MM.1S (cell line): Measurements from ENCODE around the gene DAAM2.

Experiments
- DNase-seq: peaks from one replicate; pipeline ENCODE4 v3.0.0-alpha.2; 2015
- H2AFZ ChIP-seq: fragments of 300-600 bp; sonication (generic); 2 replicates; pipeline ENCODE4 v1.6.0; 2016; ENCODE audit warnings: antibody characterized with exemption, low read length
- H3F3A ChIP-seq: fragments of 300-600 bp; sonication (generic); 2 replicates; pipeline ENCODE4 v1.6.1; 2016; ENCODE audit warnings: mild to moderate bottlenecking, antibody characterized with exemption, low read length, moderate library complexity, mixed read lengths; ENCODE audit not compliant: insufficient read depth
- H3K27ac ChIP-seq: fragments of 300-600 bp; sonication (generic); 2 replicates; pipeline ENCODE4 v1.5.1; 2016; ENCODE audit warnings: mild to moderate bottlenecking, low read length
- H3K27me3 ChIP-seq: fragments of 300-600 bp; sonication (generic); replicated peaks from 2 replicates; pipeline ENCODE4 v1.6.0; 2016; ENCODE audit warnings: low read length; ENCODE audit not compliant: insufficient read depth
- H3K36me3 ChIP-seq: fragments of 300-600 bp; sonication (generic); replicated peaks from 2 replicates; pipeline ENCODE4 v1.6.1; 2016; ENCODE audit warnings: mild to moderate bottlenecking, low read length, mixed read lengths; ENCODE audit not compliant: insufficient read depth
- H3K4me1 ChIP-seq: fragments of 300-600 bp; sonication (generic); 2 replicates; pipeline ENCODE4 v1.6.1; 2016; ENCODE audit warnings: low read length, mixed read lengths
- H3K4me2 ChIP-seq: fragments of 300-600 bp; sonication (generic); 2 replicates; pipeline ENCODE4 v1.6.0; 2016; ENCODE audit warnings: low read depth, low read length
- H3K4me3 ChIP-seq: fragments of 300-600 bp; sonication (generic); 2 replicates; pipeline ENCODE4 v1.5.1; 2016; ENCODE audit warnings: low read length, mixed read lengths
- H3K79me2 ChIP-seq: fragments of 300-600 bp; sonication (generic); 2 replicates; pipeline ENCODE4 v1.6.1; 2016; ENCODE audit warnings: mixed run types, low read length, mixed read lengths
- H3K9ac ChIP-seq: fragments of 300-600 bp; sonication (generic); 2 replicates; pipeline ENCODE4 v1.6.1; 2016; ENCODE audit warnings: low read length, mixed read lengths
- H3K9me2 ChIP-seq: fragments of 300-600 bp; sonication (generic); replicated peaks from 2 replicates; pipeline ENCODE4 v1.6.1; 2016; ENCODE audit warnings: mild to moderate bottlenecking, low read length, mixed read lengths; ENCODE audit not compliant: insufficient read depth
- H3K9me3 ChIP-seq: fragments of 300-600 bp; sonication (generic); replicated peaks from 2 replicates; pipeline ENCODE4 v1.6.1; 2016; ENCODE audit warnings: mild to moderate bottlenecking, low read length, mixed read lengths; ENCODE audit not compliant: insufficient read depth
- H4K20me1 ChIP-seq: fragments of 300-600 bp; sonication (generic); 2 replicates; pipeline ENCODE4 v1.6.1; 2016; ENCODE audit warnings: mild to moderate bottlenecking, low read length, moderate library complexity, mixed read lengths; ENCODE audit not compliant: insufficient read depth
- CTCF ChIP-seq: fragments of 300-600 bp; sonication (generic); IDR thresholded peaks from 2 replicates; pipeline ENCODE4 v1.5.1; 2016; ENCODE audit warnings: antibody characterized with exemption, low read length, mixed read lengths
- EZH2 ChIP-seq: fragments of 300-600 bp; sonication (generic); optimal IDR thresholded peaks from 2 replicates; pipeline ENCODE3; 2017; ENCODE audit warnings: low read depth, mild to moderate bottlenecking, antibody characterized with exemption, low read length, mixed read lengths
- EZH2phosphoT487 ChIP-seq: fragments of 300-600 bp; sonication (generic); IDR thresholded peaks from 2 replicates; pipeline ENCODE4 v1.6.1; 2018; ENCODE audit warnings: antibody characterized with exemption, low read length

The DAAM2 gene

GRCh38 chr6:39907871-39908575, 115.8 kb downstream of the DAAM2 start:
- H3K27me3 ChIP-seq = no peaks in the 10 kb centered on the region
- no peaks in the 10 kb centered on the region for H3K4me1 ChIP-seq
- H3K9ac ChIP-seq = no peak overlapping the region
- no peak overlapping the region for H3K27ac ChIP-seq
- no peak overlapping the region for H2AFZ ChIP-seq
- H3K9me3 ChIP-seq = no peaks in the 10 kb centered on the region
- H3K4me2 ChIP-seq = no peak overlapping the region
- H3K36me3 ChIP-seq = no peaks in the 10 kb centered on the region
- no peak for DNase-seq
- H3K4me3 ChIP-seq = no peak overlapping the region
- H3K79me2 ChIP-seq = no peaks in the 10 kb centered on the region
- no peaks in the 10 kb centered on the region for H3F3A ChIP-seq
- H3K9me2 ChIP-seq = no peaks in the 10 kb centered on the region
- TF ChIP-seq EZH2phosphoT487 (no peak), EZH2 (no peak), CTCF (no peak)
- no peaks in the 10 kb centered on the region for H4K20me1 ChIP-seq

DNA sequence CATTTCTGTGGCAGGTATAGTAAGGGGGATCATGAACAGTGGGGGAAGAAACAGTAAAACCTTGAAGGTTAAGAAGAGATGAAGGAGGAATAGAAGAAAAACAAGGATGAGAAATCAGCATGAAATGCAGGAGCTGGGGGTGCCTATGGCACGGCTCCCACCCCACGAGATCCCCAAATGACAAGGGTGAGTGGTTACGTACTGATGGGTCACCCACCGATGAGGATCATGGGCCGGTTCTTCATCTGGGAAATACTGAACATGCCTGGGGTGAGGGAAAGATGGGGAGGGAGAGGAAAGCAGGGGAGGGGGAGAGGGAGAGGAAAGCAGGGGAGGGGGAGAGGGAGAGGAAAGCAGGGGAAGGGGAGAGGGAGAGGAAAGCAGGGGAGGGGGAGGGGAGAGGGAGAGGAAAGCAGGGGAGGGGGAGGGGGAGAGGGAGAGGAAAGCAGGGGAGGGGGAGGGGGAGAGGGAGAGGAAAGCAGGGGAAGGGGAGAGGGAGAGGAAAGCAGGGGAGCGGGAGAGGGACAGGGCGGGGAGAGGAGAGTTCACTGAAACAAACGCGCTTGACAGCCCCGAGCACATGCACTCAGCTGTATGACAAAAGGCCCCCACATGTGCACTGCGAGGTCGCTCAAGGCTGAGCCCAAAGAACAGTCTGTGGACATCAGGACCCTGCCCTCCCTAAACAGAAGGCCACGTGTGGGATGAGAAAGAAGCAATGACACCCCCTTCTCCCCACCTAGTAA, 116.8 kb downstream of the DAAM2 start:
- H2AFZ ChIP-seq = no peak overlapping the region

DNA sequence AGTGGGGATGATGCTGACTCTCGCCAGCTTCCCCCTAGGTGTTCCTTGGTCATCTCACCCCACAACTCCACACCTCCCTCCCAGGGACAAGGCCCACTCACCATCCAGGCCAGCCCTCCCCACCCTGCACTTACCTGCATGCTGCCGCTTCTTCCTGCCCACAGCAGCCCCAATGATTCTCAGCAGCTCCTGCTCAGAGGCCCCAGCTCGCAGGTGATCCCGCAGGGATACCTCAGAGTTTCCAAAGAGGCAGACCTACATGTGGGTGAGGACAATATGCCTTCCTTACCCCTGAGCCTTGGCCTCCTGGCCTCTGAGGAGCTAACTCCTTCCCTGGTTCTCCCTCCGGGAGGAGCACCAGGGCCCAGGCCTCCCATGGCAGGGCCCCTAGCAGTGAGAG, 117.5 kb downstream of the DAAM2 start:
- H3K36me3 ChIP-seq = no peaks in the 10 kb centered on the region
- H3K27me3 ChIP-seq = no peaks in the 10 kb centered on the region
- H3K79me2 ChIP-seq = no peaks in the 10 kb centered on the region
- H3K4me1 ChIP-seq = no peaks in the 10 kb centered on the region
- no peak overlapping the region for H3K9ac ChIP-seq
- no peak overlapping the region for H3K4me3 ChIP-seq
- no peak overlapping the region for H2AFZ ChIP-seq
- H3K4me2 ChIP-seq = no peak overlapping the region
- no peaks in the 10 kb centered on the region for H3K9me3 ChIP-seq
- TF ChIP-seq CTCF (no peak), EZH2 (no peak), EZH2phosphoT487 (no peak)
- H3K27ac ChIP-seq = no peak overlapping the region
- H4K20me1 ChIP-seq = no peaks in the 10 kb centered on the region
- H3F3A ChIP-seq = no peaks in the 10 kb centered on the region
- H3K9me2 ChIP-seq = no peaks in the 10 kb centered on the region
- no peak for DNase-seq

More for the DNA sequence above, 116.8 kb downstream of the DAAM2 start:
- no peaks in the 10 kb centered on the region for H3K9me3 ChIP-seq
- no peak overlapping the region for H3K4me2 ChIP-seq
- no peaks in the 10 kb centered on the region for H3F3A ChIP-seq
- H3K27me3 ChIP-seq = no peaks in the 10 kb centered on the region
- no peaks in the 10 kb centered on the region for H3K4me1 ChIP-seq
- no peak overlapping the region for H3K9ac ChIP-seq
- no peaks in the 10 kb centered on the region for H4K20me1 ChIP-seq
- no peaks in the 10 kb centered on the region for H3K9me2 ChIP-seq
- H3K27ac ChIP-seq = no peak overlapping the region
- H3K4me3 ChIP-seq = no peak overlapping the region
- no peaks in the 10 kb centered on the region for H3K79me2 ChIP-seq
- no peak for TF ChIP-seq CTCF
- no peak for TF ChIP-seq EZH2phosphoT487
- no peak for TF ChIP-seq EZH2
- no peak for DNase-seq
- no peaks in the 10 kb centered on the region for H3K36me3 ChIP-seq
